PC-3 (cell line): ENCODE data around the gene KLHL40. TPM values are rescaled to one million over a fixed set of nuclear protein-coding genes. Genes with fewer than 3 reads are reported as not detected.

Experiments used
- ATAC-seq: fragments of 200-7000 bp; cut with Tn5 transposase; 2 replicates; pipeline ENCODE4 v1.9.1; 2020; ENCODE audit warnings: mild to moderate bottlenecking, moderate library complexity
- BruUV-seq: library from RNA; stranded (reverse); fragments of 400-500 nt; replicated peaks from 2 replicates; lab custom pipeline; 2021; lab: Mats Ljungman, UMichigan
- CTCF ChIA-PET: fragments of 300-600 bp; sonication (Branson Sonifier 250); formaldehyde crosslinking; loops from one replicate; lab custom pipeline; 2022; ENCODE audit warnings: antibody characterized with exemption; lab: Charles Lee
- POLR2A ChIA-PET: fragments of 300-600 bp; sonication (Branson Sonifier 250); formaldehyde crosslinking; loops from one replicate; lab custom pipeline; 2022; ENCODE audit warnings: antibody characterized with exemption; ENCODE audit not compliant: unreplicated experiment; lab: Charles Lee
- DNase-seq: peaks from one replicate; pipeline ENCODE4 v3.0.0-alpha.2; 2015
- H2AFZ ChIP-seq: fragments of 300-600 bp; sonication (generic); 2 replicates; pipeline ENCODE4 v1.6.0; 2016; ENCODE audit warnings: antibody characterized with exemption, low read length
- H3F3A ChIP-seq: fragments of 300-600 bp; sonication (generic); one replicate; pipeline ENCODE4 v1.6.0; 2017; ENCODE audit warnings: antibody characterized with exemption, low read length, control low read depth, mild to moderate bottlenecking; ENCODE audit not compliant: unreplicated experiment
- H3K27ac ChIP-seq: fragments of 300-600 bp; sonication (generic); 2 replicates; pipeline ENCODE4 v1.5.1; 2016; ENCODE audit warnings: mild to moderate bottlenecking, low read length
- H3K27me3 ChIP-seq: fragments of 300-600 bp; sonication (generic); 2 replicates; pipeline ENCODE4 v1.6.1; 2016; ENCODE audit warnings: low read length, mixed read lengths
- H3K36me3 ChIP-seq: fragments of 300-600 bp; sonication (generic); 2 replicates; pipeline ENCODE4 v1.6.1; 2016; ENCODE audit warnings: low read depth, mixed run types, low read length, mixed read lengths
- H3K4me1 ChIP-seq: fragments of 300-600 bp; sonication (generic); 2 replicates; pipeline ENCODE4 v1.5.1; 2016; ENCODE audit warnings: low read length; ENCODE audit not compliant: insufficient read depth
- H3K4me2 ChIP-seq: fragments of 300-600 bp; sonication (generic); 2 replicates; pipeline ENCODE4 v1.6.0; 2016; ENCODE audit warnings: low read length
- H3K4me3 ChIP-seq: fragments of 300-600 bp; sonication (generic); 2 replicates; pipeline ENCODE4 v1.5.1; 2016; ENCODE audit warnings: mild to moderate bottlenecking, low read length, mixed read lengths
- H3K79me2 ChIP-seq: fragments of 300-600 bp; sonication (generic); 2 replicates; pipeline ENCODE4 v1.6.1; 2017; ENCODE audit warnings: low read length, mixed read lengths
- H3K9ac ChIP-seq: fragments of 300-600 bp; sonication (generic); 2 replicates; pipeline ENCODE4 v1.6.0; 2016; ENCODE audit warnings: mild to moderate bottlenecking, low read length
- H3K9me2 ChIP-seq: fragments of 300-600 bp; sonication (generic); replicated peaks from 2 replicates; pipeline ENCODE4 v1.6.1; 2016; ENCODE audit warnings: mixed run types, low read length, mixed read lengths
- H3K9me3 ChIP-seq: fragments of 300-600 bp; sonication (generic); 2 replicates; pipeline ENCODE4 v1.6.1; 2016; ENCODE audit warnings: low read length, mixed read lengths
- H4K20me1 ChIP-seq: fragments of 300-600 bp; sonication (generic); 2 replicates; pipeline ENCODE4 v1.6.1; 2016; ENCODE audit warnings: low read length, mixed read lengths
- CTCF ChIP-seq: fragments of 300-600 bp; sonication (generic); conservative IDR thresholded peaks from 2 replicates; pipeline ENCODE4 v1.5.1; 2017; ENCODE audit warnings: antibody characterized with exemption, low read depth, mild to moderate bottlenecking, low read length
- EZH2 ChIP-seq: fragments of 300-600 bp; sonication (generic); IDR thresholded peaks from one replicate; pipeline ENCODE4 v1.6.1; 2017; ENCODE audit warnings: antibody characterized with exemption, mild to moderate bottlenecking, low read length; ENCODE audit not compliant: unreplicated experiment
- EZH2phosphoT487 ChIP-seq: fragments of 300-600 bp; sonication (generic); IDR thresholded peaks from 2 replicates; pipeline ENCODE4 v1.6.1; 2018; ENCODE audit warnings: mild to moderate bottlenecking, antibody characterized with exemption, low read length, borderline replicate concordance
- intact Hi-C: fragments of 100-400 bp; cut with micrococcal nuclease; formaldehyde crosslinking; loops from 2 replicates; pipeline ENCODE4 v1.9.0; 2023
- total RNA-seq: library from RNA; depleted of rRNA; stranded (reverse); fragments of >200 nt; gene quantifications from 2 replicates; pipeline ENCODE4 v1.2.3, GENCODE V29; 2014

The KLHL40 gene
- total RNA-seq, 1 experiment from 2014 or later = not detected

- Histone ChIP-seq H3K27me3 (no peaks in the 10 kb centered on the region), H3F3A (no peaks in the 10 kb centered on the region), H3K4me3 (no peak overlapping the region), H4K20me1 (no peaks in the 10 kb centered on the region), H3K9me3 (no peaks in the 10 kb centered on the region), H3K9ac (no peak overlapping the region), H2AFZ (no peak overlapping the region), H3K4me2 (peak overlapping the region; percentile 35; the same call in 1 of the 2 replicates), H3K36me3 (no peaks in the 10 kb centered on the region), H3K27ac (peak overlapping the region; percentile 27; the same call in 1 of the 2 replicates), H3K4me1 (peaks cover 9% of the 10 kb centered on the region), H3K79me2 (no peaks in the 10 kb centered on the region), H3K9me2 (no peaks in the 10 kb centered on the region)
- TF ChIP-seq EZH2 = no peak
- TF ChIP-seq EZH2phosphoT487 = no peak
- TF ChIP-seq CTCF = no peak
- intact Hi-C loops = no loop called here
- ChIA-PET POLR2A (interaction anchor here (0.7 kb wide), 1 partner anchor 808 kb away, joined by 3 read pairs; no protein-coding TSS in a partner anchor), CTCF (no interaction called here)
- peak; percentile 98 for ATAC-seq
- DNase-seq = peak; percentile 75
- no TSS peak for BruUV-seq
Measured at GRCh38 chr3:42723219-42723618, 37.9 kb downstream of the KLHL40 start.

GRCh38 chr3:42725454-42725853 is 40.1 kb downstream of the KLHL40 start:
- Histone ChIP-seq H3K79me2 (no peaks in the 10 kb centered on the region), H3K36me3 (no peaks in the 10 kb centered on the region), H3K4me2 (no peak overlapping the region), H3K9me3 (no peaks in the 10 kb centered on the region), H3K27ac (no peak overlapping the region), H3F3A (no peaks in the 10 kb centered on the region), H3K9me2 (no peaks in the 10 kb centered on the region), H3K4me3 (no peak overlapping the region), H2AFZ (no peak overlapping the region), H3K9ac (no peak overlapping the region), H3K27me3 (no peaks in the 10 kb centered on the region), H3K4me1 (peaks cover 9% of the 10 kb centered on the region), H4K20me1 (no peaks in the 10 kb centered on the region)
- BruUV-seq = no TSS peak
- intact Hi-C loops = no loop called here
- ChIA-PET POLR2A (interaction anchor here (0.6 kb wide), 1 partner anchor 1098 kb away, joined by 5 read pairs; no protein-coding TSS in a partner anchor), CTCF (no interaction called here)
- ATAC-seq (no peak), DNase-seq (no peak)
- no peak for TF ChIP-seq CTCF
- no peak for TF ChIP-seq EZH2phosphoT487
- TF ChIP-seq EZH2 = no peak

- CTCF ChIA-PET = no interaction called here
Measured at GRCh38 chr3:42728056-42728455, 42.7 kb downstream of the KLHL40 start.

More at GRCh38 chr3:42728056-42728455, 42.7 kb downstream of the KLHL40 start:
- no TSS peak for BruUV-seq
- Histone ChIP-seq H3K4me3 (no peak overlapping the region), H3K27me3 (no peaks in the 10 kb centered on the region), H3K36me3 (no peaks in the 10 kb centered on the region), H2AFZ (no peak overlapping the region), H3F3A (no peaks in the 10 kb centered on the region), H3K9me3 (no peaks in the 10 kb centered on the region), H3K4me2 (no peak overlapping the region), H3K79me2 (no peaks in the 10 kb centered on the region), H4K20me1 (no peaks in the 10 kb centered on the region), H3K9me2 (no peaks in the 10 kb centered on the region), H3K9ac (no peak overlapping the region), H3K27ac (no peak overlapping the region), H3K4me1 (peaks cover 6% of the 10 kb centered on the region)
- POLR2A ChIA-PET = no interaction called here
- ATAC-seq (no peak), DNase-seq (no peak)
- intact Hi-C loops = no loop called here
- TF ChIP-seq EZH2phosphoT487 (no peak), EZH2 (no peak), CTCF (no peak)
